ENCODE data around the gene CAMK2A. TPM values are rescaled to one million over a fixed set of nuclear protein-coding genes. Genes with fewer than 3 reads are reported as not detected.

Gene CAMK2A
- total RNA-seq, 1 donor from 2014 or later: 16.7 TPM

DNA sequence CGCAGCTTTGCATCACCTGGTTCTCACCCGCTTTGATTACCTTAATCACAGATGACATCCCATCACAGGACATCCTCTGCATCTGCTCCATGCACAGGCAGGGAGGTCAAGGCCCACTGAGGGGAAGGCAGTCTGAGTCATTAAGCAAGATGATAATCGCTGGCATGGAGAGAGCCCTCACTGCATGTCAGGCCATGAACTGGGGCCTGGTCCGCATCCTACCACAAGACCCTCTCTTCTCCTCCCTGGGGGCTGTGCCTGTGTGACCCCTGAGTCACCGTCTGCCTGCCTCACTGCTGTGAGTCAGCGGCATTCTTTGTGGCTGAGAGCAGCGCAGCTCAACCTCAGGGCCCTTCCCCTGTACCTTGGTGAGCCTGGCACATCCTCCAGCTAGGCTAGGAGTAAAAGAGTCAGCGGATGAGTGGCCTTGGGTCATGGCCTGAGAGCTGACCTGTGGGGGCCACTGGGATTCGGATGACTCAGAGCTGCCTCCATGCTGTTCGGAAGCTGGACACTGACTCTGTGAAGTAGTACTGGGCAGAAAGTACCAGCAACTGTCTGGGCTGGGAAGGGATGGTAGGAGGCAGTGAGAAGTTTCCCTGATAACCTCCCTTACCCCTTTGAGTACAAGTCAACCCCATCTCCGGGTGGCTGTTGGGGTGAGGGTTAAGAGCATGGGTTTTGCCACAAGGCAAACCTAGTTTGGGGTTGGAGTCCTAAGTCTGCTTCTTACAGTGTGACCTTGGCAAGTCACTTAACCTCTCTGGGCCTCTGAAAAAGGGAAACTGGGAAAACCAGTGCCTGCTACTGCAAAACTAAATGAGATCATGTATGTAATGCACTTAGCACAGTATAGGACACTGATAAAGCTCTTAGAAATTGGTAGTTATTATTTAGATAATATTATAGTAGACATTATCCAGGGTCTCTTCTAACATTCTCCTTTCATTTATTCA is 27.8 kb upstream of the CAMK2A start:
- DNase-seq (ENCODE audit: low spot score in 2 of 2) (no peak), FAIRE-seq (no peak)

- DNase-seq (ENCODE audit: low spot score in 2 of 2) (no peak), FAIRE-seq (no peak)
Measured at GRCh38 chr5:150316320-150316719, 26.7 kb upstream of the CAMK2A start.

GRCh38 chr5:150315245-150315644 is 25.7 kb upstream of the CAMK2A start:
- no peak for DNase-seq (ENCODE audit: low spot score in 2 of 2)

DNA sequence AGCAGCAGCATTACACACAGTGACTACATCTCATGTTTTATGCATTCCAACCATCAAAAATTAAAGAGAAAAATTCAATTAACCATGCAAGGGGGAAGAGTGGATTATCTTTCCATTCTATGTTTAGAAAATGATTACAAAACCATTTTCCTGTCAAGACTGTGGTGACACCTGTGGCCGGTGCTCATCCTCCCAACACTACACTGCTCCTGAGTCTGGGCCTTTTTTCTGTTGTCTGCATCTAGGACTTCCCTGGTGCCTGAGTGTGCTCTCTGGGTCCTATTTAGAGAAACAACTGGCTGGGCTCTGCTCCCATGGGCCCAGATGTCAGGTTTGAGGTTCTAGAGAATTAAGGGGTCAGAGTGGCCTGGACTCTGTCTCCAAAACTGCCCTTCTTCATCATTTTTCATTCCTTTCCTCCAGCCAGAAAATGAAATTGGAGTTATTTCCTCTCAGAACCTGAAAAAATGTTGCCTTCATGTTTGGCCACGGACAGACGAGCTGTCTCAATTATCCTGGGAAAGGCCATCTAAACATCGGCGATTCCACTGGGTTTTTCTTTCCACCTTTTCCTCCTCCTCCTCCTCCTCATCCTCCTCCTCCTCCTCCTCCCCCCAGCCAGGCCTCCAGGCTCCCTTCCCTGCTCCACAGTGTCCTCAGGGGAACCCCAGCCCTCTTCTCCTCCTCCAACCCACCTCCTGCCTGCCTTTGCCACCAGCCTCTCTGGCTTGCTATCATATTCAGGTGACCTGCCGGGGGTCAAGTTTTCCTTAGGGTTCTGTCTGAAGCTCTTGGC is 24.5 kb upstream of the CAMK2A start:
- FAIRE-seq (no peak), DNase-seq (ENCODE audit: low spot score in 2 of 2) (no peak)

More at GRCh38 chr5:150315245-150315644, 25.7 kb upstream of the CAMK2A start:
- FAIRE-seq: no peak

DNA sequence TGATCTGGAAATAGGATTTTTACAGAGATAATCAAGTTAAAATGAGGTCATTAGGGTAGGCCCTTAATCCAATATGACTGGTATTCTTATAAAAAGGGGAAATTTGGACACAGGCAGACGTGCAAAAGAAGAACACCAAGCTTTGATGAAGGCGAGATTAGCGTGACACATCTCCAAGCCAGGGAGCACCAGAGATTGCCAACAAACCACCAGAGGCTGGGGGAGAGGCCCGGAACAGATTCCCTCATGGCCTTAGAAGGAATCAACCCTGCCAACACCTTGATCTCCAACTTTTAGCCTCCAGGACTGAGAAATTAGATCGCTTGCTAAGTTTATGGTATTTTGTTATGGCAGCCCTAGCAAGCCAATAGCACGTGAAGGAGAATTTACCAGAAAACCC is 23.9 kb upstream of the CAMK2A start:
- FAIRE-seq: no peak

DNA sequence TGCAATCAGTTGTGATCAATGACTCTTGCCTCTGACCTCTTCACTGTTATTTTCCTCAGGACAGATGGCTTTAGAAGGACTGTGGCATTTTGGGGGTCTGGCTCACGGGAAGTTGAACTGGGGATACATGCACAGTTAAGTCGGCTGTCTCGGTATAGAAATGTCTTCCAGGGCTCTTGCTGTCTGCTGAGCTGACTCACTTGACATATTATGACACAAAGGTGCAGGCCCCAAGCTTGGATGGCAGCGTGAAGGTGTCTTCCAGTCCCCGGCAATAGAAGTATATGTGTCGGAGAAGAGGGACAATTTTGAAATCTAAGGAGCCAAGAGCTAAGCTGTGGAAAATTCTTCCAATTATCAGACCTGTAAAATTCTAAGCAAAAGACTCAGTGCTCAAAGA is 22.9 kb upstream of the CAMK2A start:
- no peak for FAIRE-seq
- DNase-seq (ENCODE audit: low spot score in 2 of 2): no peak

More for the DNA sequence above, 23.9 kb upstream of the CAMK2A start:
- no peak for DNase-seq (ENCODE audit: low spot score in 2 of 2)

- FAIRE-seq (no peak), DNase-seq (ENCODE audit: low spot score in 2 of 2) (no peak)
Measured at GRCh38 chr5:150311015-150311692, 21.6 kb upstream of the CAMK2A start.

DNA sequence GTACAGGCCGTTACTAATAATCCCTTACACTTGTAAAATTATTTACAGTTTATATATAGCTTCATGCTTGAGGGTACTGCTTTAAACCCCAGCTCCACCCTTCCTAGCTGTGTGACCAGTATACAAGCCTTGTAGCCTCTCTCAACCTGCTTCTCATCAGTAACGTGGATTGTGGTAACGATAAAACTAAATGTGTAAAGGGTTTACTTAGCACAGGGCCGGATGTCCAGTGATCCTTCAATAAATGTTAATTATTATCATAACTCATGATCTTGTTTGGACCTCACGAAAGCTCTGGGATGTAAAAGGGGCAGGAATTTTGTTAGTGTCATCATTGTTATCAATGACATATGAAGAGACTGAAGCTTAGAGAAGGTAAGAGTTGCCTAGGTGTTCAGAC is 20.7 kb upstream of the CAMK2A start:
- DNase-seq (ENCODE audit: low spot score in 2 of 2) (no peak), FAIRE-seq (no peak)

DNA sequence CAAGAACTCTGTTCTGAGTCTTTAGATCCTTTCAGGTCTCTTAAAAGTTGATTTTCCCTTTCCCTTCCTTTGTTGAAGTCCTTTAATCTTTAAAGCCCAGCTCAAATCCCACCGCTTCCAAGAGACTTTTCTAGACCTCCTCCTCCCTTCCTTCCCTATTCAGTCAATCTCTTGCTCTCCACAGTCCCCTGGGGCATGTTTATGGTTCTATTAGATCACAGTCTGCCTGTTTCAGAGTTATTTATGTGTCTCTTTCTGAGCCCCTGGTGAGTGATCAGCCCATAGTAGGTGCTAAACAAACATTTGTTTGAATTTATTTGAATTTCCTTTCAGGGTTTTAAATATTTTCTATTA is 20.3 kb upstream of the CAMK2A start:
- FAIRE-seq (no peak), DNase-seq (ENCODE audit: low spot score in 2 of 2) (no peak)

- FAIRE-seq (no peak), DNase-seq (ENCODE audit: low spot score in 2 of 2) (no peak)
Measured at GRCh38 chr5:150309101-150309885, 19.7 kb upstream of the CAMK2A start.

GRCh38 chr5:150307617-150308426 is 18.2 kb upstream of the CAMK2A start:
- FAIRE-seq (no peak), DNase-seq (ENCODE audit: low spot score in 2 of 2) (peak in 1 of 2 donors; percentile 52)

- no peak for DNase-seq (ENCODE audit: low spot score in 2 of 2)
- no peak for FAIRE-seq
Measured at GRCh38 chr5:150306775-150307174, 17.2 kb upstream of the CAMK2A start.

GRCh38 chr5:150305557-150305956 is 16.0 kb upstream of the CAMK2A start:
- FAIRE-seq (no peak), DNase-seq (ENCODE audit: low spot score in 2 of 2) (no peak)

GRCh38 chr5:150305095-150305494 is 15.5 kb upstream of the CAMK2A start:
- FAIRE-seq (no peak), DNase-seq (ENCODE audit: low spot score in 2 of 2) (no peak)

DNA sequence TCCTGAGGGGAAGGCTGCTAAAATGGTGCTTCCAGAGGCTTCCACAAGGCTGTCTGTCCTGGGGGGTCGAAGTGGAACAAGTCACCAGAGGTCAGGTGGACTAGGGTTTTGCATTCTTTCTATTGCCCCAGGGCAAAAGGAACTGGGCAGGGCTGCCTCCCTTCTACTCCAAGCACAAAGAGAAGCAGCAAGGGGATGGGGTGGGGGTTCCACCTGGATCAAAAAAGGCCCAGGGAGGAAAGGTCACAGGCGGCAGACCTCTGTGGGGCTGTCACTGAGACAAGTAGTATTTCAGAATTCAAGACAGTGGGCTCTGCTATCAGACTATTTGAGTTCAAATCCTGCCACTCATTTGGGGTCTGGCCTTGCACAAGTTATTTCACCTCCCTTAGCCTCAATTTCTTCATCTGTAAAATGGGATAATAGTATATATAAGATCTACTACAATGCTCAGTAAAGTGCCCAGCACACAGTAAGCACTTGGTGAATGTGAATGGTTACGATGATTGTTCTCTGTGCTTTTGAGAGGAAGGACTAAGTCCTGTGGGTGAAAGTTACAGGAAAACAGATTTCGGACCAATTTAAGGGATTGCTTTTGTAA is 15.0 kb upstream of the CAMK2A start:
- FAIRE-seq (no peak), DNase-seq (ENCODE audit: low spot score in 2 of 2) (no peak)

- FAIRE-seq: no peak
- DNase-seq (ENCODE audit: low spot score in 2 of 2): no peak
Measured at GRCh38 chr5:150303660-150304386, 14.2 kb upstream of the CAMK2A start.

DNA sequence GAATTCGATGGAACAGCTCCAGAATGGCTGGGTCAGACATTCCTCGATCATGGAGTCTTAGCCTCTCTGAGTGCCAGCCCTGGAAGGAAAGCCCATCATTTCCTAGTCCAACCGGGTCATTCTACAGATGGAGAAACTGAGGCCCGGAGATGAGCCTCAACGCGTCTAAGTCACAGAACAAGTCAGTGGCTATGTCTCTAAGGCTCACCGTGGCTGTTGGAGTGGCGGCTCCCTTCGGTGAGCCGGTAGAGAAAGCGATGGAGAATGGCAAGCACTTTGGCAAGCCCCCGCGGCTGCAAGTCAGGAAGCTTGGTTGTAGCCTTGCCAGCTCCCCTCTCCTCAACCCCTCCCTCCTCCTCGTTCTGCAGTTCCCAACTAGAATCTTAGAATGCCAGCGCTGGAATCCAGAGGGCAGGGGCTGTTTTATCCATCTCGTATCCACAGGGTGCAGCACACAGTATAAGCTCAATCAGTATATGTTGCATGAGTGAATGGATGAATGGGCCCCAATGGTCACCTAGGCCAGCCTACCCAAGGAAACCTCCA is 13.6 kb upstream of the CAMK2A start:
- DNase-seq (ENCODE audit: low spot score in 2 of 2) (no peak), FAIRE-seq (no peak)
